Measurements from ENCODE around the gene MEF2C.

The MEF2C gene

GRCh38 chr5:88765171-88765570, 117.8 kb downstream of the MEF2C start:
- in situ Hi-C loops (cut with HindIII; ENCODE audit: low sequenced_read_pairs), result no loop called here

GRCh38 chr5:88761939-88762338, 121.0 kb downstream of the MEF2C start:
- in situ Hi-C loops (cut with HindIII; ENCODE audit: low sequenced_read_pairs), result no loop called here

DNA sequence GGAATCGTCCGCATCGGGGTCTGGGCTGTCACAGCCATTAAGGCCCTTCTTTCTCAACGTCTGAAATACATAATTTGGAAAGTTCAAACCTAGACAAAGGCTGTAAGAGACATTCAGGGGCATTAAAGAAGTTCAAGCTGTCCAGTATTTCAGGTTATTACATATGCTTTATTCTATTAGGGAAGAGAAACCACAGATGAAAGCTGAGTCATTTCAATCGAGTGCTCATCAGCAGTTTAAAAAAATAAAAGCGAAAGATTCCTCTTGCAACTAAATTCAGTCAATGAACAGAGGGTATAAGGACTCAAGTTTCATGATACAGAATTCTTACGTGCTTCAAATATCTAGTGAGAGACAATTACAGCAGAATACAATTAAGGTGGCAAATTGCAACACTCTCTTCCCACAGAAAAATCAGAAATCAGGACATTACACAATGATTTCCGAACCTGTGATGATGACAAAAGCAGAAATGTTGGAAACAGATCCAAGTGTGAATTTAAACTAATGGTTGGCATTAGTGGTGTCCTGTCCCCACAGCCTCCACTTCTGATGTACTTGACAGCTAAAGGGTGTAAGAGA, 121.6 kb downstream of the MEF2C start:
- in situ Hi-C loops (cut with HindIII; ENCODE audit: low sequenced_read_pairs), result no loop called here

DNA sequence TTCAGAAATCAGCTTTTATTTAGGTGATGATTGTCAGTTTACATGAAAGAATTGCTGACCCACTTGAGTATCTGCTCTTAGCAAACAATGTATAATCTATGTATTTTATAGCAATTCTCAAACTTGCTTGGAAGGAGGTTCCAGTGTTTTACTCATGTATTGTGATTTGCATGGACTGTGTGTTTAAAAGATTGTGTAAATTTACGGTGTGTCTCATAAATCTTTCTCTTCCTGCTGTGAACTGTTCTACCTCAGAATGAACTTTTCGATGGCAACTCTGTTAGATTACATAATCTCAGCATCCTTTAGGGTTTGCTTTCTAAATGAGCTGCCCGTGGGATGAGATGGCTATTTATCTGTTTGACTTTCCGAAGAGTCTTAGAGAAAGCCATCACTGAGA, 122.5 kb downstream of the MEF2C start:
- in situ Hi-C loops (cut with HindIII; ENCODE audit: low sequenced_read_pairs), result no loop called here

DNA sequence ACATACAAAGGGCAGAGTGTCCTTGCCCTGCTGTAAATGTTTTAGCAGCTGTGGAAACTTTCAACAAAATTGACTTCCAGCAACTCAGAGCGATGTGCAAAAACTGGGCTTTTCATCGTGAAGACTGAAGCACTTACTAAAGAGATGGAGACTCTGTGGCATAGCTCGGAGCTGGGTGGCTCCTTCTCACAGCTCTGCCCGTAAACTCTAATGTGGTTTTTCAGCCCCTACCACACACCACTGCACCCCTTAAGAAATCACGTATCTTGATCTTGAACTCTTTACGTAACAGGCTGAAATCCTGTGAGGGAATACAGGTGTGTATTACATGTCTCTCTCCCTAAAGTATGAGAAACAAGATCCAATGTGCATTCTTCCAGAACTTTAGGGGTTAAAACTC, 124.4 kb downstream of the MEF2C start:
- in situ Hi-C loops (cut with HindIII; ENCODE audit: low sequenced_read_pairs), result no loop called here

DNA sequence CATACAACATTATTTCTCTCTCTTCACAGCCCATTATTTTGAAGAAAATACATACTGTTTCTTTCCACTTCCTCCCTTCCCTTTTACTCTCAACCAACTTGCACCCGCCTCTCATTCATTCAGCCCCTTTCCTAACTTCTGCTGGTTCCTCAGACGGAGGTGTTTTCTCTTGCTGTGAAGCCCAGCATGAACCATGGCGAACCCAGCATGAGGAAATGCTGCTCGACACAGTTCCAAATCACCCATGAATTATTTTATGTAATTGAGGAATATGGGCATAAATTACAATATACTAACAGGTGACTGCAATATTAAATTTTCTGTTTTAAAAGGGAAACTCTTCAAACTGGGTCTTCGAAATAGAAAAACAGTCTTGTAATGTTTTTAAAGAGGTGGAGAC, 124.8 kb downstream of the MEF2C start:
- in situ Hi-C loops (cut with HindIII; ENCODE audit: low sequenced_read_pairs), result no loop called here

DNA sequence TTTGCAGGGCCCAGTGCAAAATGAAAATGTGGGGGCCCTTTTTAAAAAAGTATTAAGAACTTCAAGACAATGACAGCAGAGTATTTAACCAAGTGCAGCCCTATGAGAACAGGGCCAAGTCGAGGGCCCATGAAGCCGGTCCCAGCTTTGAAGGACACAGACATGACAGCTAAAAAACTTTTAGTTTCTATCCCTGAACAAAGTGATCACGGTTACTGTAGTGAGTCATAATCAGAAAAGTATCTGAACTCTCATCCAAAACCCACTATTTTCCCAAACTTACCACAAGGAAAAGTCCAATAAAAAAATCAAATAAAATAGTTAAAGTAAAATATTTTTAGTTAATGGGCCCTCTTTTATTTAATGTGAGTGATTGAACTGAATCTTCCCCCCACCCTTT, 126.0 kb downstream of the MEF2C start:
- in situ Hi-C loops (cut with HindIII; ENCODE audit: low sequenced_read_pairs), result no loop called here

GRCh38 chr5:88748666-88749065, 134.3 kb downstream of the MEF2C start:
- in situ Hi-C loops (cut with HindIII; ENCODE audit: low sequenced_read_pairs), result loop anchor here (25.0 kb wide), 2 partner anchors 289 to 1639 kb away; no protein-coding TSS in a partner anchor

DNA sequence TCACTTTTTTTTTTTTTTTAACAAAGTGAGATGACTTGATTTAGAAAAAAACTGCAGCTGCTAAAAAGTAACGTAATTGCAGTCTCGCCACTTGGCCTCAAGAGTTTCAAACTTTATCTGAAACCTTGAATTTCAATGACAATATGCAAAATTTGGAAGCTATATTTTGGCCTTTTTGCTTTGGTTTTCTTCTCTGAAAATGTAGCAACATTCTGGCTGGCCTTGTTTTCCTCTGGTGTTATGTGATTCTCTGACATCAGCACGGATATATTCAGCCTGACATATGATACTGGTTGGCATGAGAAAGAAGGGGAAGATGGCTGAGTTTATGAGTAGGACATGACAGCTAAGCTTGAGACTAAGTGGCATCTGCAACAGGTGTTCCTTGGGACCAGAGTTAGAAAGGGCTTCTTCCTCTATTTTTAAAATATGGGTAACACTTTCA, 136.5 kb downstream of the MEF2C start:
- in situ Hi-C loops (cut with HindIII; ENCODE audit: low sequenced_read_pairs), result loop anchor here (25.0 kb wide), 2 partner anchors 291 to 1641 kb away; no protein-coding TSS in a partner anchor

DNA sequence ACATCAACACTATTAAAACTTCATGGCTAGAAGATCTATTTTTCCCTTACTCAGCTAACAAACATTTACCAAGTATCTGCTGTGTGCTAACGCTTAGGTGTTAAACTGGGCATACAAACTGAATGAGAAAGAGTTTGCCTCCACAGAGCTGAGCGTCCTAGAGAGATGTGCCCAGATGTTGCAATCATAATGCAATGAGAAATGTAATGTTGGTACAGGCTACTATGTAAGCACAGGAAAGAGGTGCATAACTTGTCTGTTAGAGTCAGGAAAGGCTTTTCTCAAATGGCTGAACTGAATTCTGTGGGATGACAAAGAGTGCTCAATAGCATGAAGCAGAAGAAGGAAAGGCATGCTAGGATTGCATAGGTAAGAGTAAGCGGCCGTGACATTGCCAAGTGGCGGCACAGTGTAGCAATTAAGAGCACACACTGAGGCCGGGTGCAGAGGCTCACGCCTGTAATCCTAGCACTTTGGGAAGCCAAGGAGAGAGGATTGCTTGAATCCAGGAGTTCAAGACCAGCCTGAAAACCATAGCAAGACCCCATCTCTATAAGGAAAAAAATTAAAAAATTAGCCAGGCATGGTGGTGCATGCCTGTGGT, 137.8 kb downstream of the MEF2C start:
- in situ Hi-C loops (cut with HindIII; ENCODE audit: low sequenced_read_pairs), result loop anchor here (25.0 kb wide), 2 partner anchors 292 to 1642 kb away; no protein-coding TSS in a partner anchor

GRCh38 chr5:88743231-88743834, 139.7 kb downstream of the MEF2C start:
- in situ Hi-C loops (cut with HindIII; ENCODE audit: low sequenced_read_pairs), result loop anchor here (25.0 kb wide), 2 partner anchors 294 to 1644 kb away; no protein-coding TSS in a partner anchor

DNA sequence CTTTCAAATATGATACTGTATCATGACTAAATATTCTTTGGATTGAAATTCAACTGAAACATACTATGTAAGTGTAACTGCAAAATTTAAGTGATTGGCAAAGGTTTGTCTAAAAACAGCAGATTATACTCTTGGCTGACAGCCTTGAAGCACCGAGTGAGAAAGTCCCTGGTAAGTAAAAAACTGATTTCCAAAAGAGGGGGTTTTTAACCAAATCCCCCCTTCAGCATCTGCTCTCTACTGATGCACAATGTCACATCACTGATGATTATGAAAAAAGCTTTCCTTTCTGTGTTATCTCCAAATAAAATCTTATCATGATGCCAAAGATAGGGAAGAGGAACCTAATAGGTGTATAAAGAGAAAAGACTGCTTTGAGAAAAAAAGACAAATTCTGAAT, 141.0 kb downstream of the MEF2C start:
- in situ Hi-C loops (cut with HindIII; ENCODE audit: low sequenced_read_pairs), result loop anchor here (25.0 kb wide), 2 partner anchors 295 to 1645 kb away; no protein-coding TSS in a partner anchor

DNA sequence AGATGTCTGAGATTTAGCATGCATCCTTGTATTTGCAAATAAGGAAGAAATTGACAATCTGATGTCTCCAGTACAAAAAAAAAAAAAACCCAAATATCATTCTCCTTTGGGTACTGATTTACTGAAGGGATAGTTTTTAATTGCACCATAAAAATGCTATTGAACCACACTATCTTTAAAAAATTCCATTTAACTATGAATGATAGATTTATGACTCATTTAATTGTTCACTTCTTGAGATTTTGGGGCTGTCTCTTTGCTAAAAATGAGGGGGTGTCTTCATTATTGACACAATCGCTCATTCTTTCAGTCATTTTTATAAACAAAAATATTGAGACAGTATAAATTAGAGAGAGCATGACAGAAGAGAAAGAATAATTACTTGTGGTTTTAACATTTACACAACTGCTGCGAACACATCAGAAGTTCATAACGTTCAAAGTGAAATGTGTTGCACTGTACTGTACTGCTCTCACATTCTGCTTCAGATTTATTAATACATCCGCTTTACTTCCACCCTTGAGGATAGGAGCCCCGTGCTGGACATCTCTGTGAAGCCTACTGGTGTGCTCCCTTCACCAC, 142.3 kb downstream of the MEF2C start:
- in situ Hi-C loops (cut with HindIII; ENCODE audit: low sequenced_read_pairs), result loop anchor here (25.0 kb wide), 2 partner anchors 297 to 1647 kb away; no protein-coding TSS in a partner anchor

DNA sequence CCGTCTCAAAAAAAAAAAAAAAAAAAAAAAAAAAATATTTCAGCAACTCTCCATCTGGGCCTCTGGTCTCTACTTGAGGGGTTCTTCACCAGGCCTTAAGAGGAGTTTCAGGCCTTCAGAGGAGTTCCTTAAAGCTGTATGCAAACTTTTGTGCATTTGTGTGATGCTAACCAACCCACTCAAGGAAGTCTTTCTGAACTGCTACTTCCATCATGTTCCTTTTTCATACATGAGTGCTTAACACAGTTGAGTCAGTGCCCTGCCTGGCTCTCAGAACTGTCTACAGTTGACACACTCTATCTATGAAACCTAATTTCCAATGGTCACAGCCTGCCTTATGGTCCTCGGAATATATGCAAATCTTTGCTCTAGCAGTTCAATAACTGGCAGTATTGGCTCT, 146.5 kb downstream of the MEF2C start:
- in situ Hi-C loops (cut with HindIII; ENCODE audit: low sequenced_read_pairs), result loop anchor here (25.0 kb wide), 2 partner anchors 301 to 1651 kb away; no protein-coding TSS in a partner anchor

- in situ Hi-C loops (cut with HindIII; ENCODE audit: low sequenced_read_pairs), result loop anchor here (25.0 kb wide), 2 partner anchors 302 to 1652 kb away; no protein-coding TSS in a partner anchor
Measured at GRCh38 chr5:88734983-88735382, 148.0 kb downstream of the MEF2C start.

GRCh38 chr5:88734191-88734640, 148.8 kb downstream of the MEF2C start:
- in situ Hi-C loops (cut with HindIII; ENCODE audit: low sequenced_read_pairs), result loop anchor here (25.0 kb wide), 2 partner anchors 303 to 1653 kb away; no protein-coding TSS in a partner anchor

- in situ Hi-C loops (cut with HindIII; ENCODE audit: low sequenced_read_pairs), result loop anchor here (25.0 kb wide), 2 partner anchors 304 to 1654 kb away; no protein-coding TSS in a partner anchor
Measured at GRCh38 chr5:88732862-88733261, 150.1 kb downstream of the MEF2C start.

DNA sequence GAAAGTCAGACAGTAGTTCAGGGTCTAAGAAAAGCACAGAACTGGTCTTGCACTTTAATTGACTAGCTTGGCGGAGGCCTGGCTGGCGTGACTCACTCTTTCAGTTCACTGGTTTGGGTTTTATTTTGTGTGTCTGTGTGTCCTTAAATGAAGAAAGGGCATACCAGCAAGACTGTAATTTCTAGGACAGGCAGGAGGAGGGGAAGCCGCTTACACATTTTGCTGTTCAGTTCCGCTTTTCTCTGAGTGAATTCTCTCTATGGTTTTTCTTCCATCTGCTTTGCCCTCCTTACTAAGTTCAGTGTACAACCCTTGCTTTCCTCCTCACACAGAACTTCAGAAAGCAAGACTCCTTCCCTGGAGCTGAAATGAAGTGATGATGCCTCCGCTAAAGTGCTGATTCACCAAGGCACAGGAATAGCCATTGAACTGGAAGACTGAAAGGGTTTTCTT, 150.8 kb downstream of the MEF2C start:
- in situ Hi-C loops (cut with HindIII; ENCODE audit: low sequenced_read_pairs), result loop anchor here (25.0 kb wide), 2 partner anchors 305 to 1655 kb away; no protein-coding TSS in a partner anchor

GRCh38 chr5:88729829-88730182, 153.2 kb downstream of the MEF2C start:
- in situ Hi-C loops (cut with HindIII; ENCODE audit: low sequenced_read_pairs), result loop anchor here (25.0 kb wide), 2 partner anchors 307 to 1657 kb away; no protein-coding TSS in a partner anchor

DNA sequence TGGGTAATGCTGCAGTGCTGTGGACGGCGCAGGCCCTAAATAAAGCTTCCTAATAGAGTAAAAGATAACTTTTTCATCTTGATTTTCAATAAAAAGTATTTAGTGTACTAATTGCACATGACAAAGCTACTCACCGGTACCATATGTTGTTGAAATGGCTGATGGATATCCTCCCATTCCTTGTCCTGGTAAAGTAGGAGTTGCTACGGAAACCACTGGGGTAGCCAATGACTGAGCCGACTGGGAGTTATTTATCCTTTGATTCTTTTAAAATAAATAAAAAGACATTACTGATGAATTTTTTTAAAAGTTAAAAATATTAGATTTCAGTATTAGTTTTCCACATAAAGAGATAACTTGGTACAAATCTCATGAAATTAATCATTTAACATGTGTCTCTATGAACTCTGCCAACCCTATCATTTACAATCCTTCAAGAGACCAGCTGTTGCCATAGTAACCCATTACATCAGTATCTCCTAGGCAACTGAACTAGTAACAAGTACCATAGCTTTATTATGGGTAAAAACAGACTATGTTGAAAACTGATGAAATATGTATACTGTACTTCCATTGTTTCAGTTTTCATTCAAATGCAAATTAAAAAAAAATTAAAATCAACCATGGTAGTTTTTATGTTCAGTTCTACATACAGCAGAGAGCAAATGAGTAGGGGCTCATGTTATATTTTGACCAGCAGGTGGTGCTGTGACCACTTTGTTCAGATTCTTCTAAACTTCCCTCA, 153.7 kb downstream of the MEF2C start:
- in situ Hi-C loops (cut with HindIII; ENCODE audit: low sequenced_read_pairs), result loop anchor here (25.0 kb wide), 2 partner anchors 308 to 1658 kb away; no protein-coding TSS in a partner anchor
